Lower leg skin (tissue), 3 donors: Measurements from ENCODE around the gene HLA-DMB.

ENCODE experiments used
- CTCF ChIP-seq, 3 donors: fragments of 450-650 bp; IDR thresholded peaks; one replicate each; pipeline ENCODE4 v1.5.1; 2016; ENCODE audit warnings: antibody characterized with exemption in 3 of 3, mild to moderate bottlenecking in 3 of 3, moderate library complexity in 2 of 3
- POLR2A ChIP-seq, 2 donors: fragments of 450-650 bp; IDR thresholded peaks; one replicate each; pipeline ENCODE4 v1.6.1; 2016 to 2017; ENCODE audit warnings: antibody characterized with exemption in 2 of 2, mild to moderate bottlenecking in 1 of 2, moderate library complexity in 1 of 2

- no peak for TF ChIP-seq CTCF (IDR thresholded peaks at IDR 0.05)
- no peak for TF ChIP-seq POLR2A (IDR thresholded peaks at IDR 0.05)
Observed at GRCh38 chr6:32932132-32932868, 8.5 kb downstream of the HLA-DMB start.
